ENCODE data around the gene RPS15.

RPS15 gene

GRCh38 chr19:1487576-1488281, 49.5 kb downstream of the RPS15 start:
- no peak for DNase-seq (ENCODE audit: low spot score)

GRCh38 chr19:1488282-1488601, 50.0 kb downstream of the RPS15 start:
- DNase-seq (ENCODE audit: low spot score), result no peak

- no peak for DNase-seq (ENCODE audit: low spot score)
These were observed 51.5 kb downstream of the RPS15 start for GRCh38 chr19:1489463-1490310.
